NCI-H748 (cell line): ENCODE measurements around the gene PPP4R2.

Experiments used
- DNase-seq: peaks from one replicate; lab custom pipeline; 2025; ENCODE audit not compliant: unreplicated experiment; lab: John Stamatoyannopoulos, UW

Gene PPP4R2

GRCh38 chr3:73068419-73068818, 71.8 kb downstream of the PPP4R2 start:
- DNase-seq, result no peak

GRCh38 chr3:73069187-73069586, 72.6 kb downstream of the PPP4R2 start:
- no peak for DNase-seq

- DNase-seq, result no peak
Measured at GRCh38 chr3:73069775-73070444, 73.3 kb downstream of the PPP4R2 start.

GRCh38 chr3:73070675-73071575, 74.3 kb downstream of the PPP4R2 start:
- DNase-seq, result no peak

- DNase-seq, result no peak
Measured at GRCh38 chr3:73071952-73072351, 75.3 kb downstream of the PPP4R2 start.

GRCh38 chr3:73072634-73073033, 76.0 kb downstream of the PPP4R2 start:
- no peak for DNase-seq

GRCh38 chr3:73073091-73073707, 76.6 kb downstream of the PPP4R2 start:
- DNase-seq, result no peak

GRCh38 chr3:73074781-73075180, 78.2 kb downstream of the PPP4R2 start:
- DNase-seq, result no peak

GRCh38 chr3:73080216-73080966, 83.8 kb downstream of the PPP4R2 start:
- no peak for DNase-seq

GRCh38 chr3:73081140-73081539, 84.5 kb downstream of the PPP4R2 start:
- DNase-seq, result no peak

- DNase-seq, result no peak
Measured at GRCh38 chr3:73084170-73084569, 87.6 kb downstream of the PPP4R2 start.

GRCh38 chr3:73086071-73086494, 89.5 kb downstream of the PPP4R2 start:
- peak; percentile 30 for DNase-seq

GRCh38 chr3:73094129-73094528, 97.5 kb downstream of the PPP4R2 start:
- no peak for DNase-seq

- DNase-seq, result no peak
Measured at GRCh38 chr3:73094951-73095350, 98.3 kb downstream of the PPP4R2 start.

- DNase-seq, result no peak
Measured at GRCh38 chr3:73096169-73096568, 99.6 kb downstream of the PPP4R2 start.

- no peak for DNase-seq
Measured at GRCh38 chr3:73098026-73098425, 101.4 kb downstream of the PPP4R2 start.

- DNase-seq, result peak; percentile 5
Measured at GRCh38 chr3:73098873-73099272, 102.3 kb downstream of the PPP4R2 start.

- peak; percentile 78 for DNase-seq
Measured at GRCh38 chr3:73100741-73101559, 104.3 kb downstream of the PPP4R2 start.

GRCh38 chr3:73101881-73102280, 105.3 kb downstream of the PPP4R2 start:
- DNase-seq, result no peak

- no peak for DNase-seq
Measured at GRCh38 chr3:73107215-73107614, 110.6 kb downstream of the PPP4R2 start.
